Measurements from ENCODE around the gene RBM7. TPM values are rescaled to one million over a fixed set of nuclear protein-coding genes. Genes with fewer than 3 reads are reported as not detected.
A peak's percentile ranks its signal among the peaks of the same experiment; 100 is the strongest.

Gene RBM7
- polyA plus RNA-seq, 10 donors: 24.7 to 33.4 (median 27.8) TPM

GRCh38 chr11:114392735-114393667 is 7.5 kb upstream of the RBM7 start:
- no peak for DNase-seq

DNA sequence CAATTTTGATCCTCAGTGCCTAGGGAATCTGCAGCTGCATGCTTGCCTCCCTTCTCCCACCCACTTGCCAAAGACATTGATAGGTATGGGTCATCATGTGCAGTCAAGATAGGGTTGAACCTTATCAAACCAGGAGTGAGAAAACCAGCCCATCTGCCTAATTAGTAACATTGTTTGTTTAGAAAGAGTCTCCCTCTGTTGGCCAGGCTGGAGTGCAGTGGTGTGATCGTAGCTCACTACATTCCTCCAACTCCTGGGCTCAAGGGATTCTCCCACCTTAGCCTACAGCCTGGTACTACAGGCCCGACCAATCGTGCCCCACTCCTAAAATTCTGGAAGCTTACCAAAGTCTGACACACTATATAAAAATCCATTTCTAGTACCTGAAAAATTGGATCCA is 4.7 kb upstream of the RBM7 start:
- DNase-seq: no peak

DNA sequence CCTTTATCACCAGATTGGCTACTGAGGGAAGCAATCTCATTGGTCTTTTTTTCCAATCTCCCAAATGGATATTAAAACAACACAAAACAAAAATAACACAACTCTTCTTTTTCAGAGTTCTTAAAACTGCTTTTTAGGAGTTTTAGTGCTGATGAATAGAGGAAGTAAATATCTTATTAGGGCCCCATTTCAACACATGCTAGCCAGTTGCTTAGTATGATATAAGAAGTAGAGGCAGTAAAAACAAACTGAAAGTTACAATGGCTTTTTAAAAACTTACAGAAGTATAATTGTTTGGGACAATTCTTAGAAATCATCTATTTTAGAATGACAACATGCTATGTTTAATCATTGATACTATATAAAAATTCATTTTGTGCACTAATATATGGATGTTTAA is 3.5 kb upstream of the RBM7 start:
- DNase-seq: no peak

- no peak for DNase-seq
Observed at GRCh38 chr11:114397349-114397982, 3.0 kb upstream of the RBM7 start.

- no peak for DNase-seq
Observed at GRCh38 chr11:114398303-114398920, 2.1 kb upstream of the RBM7 start.

DNA sequence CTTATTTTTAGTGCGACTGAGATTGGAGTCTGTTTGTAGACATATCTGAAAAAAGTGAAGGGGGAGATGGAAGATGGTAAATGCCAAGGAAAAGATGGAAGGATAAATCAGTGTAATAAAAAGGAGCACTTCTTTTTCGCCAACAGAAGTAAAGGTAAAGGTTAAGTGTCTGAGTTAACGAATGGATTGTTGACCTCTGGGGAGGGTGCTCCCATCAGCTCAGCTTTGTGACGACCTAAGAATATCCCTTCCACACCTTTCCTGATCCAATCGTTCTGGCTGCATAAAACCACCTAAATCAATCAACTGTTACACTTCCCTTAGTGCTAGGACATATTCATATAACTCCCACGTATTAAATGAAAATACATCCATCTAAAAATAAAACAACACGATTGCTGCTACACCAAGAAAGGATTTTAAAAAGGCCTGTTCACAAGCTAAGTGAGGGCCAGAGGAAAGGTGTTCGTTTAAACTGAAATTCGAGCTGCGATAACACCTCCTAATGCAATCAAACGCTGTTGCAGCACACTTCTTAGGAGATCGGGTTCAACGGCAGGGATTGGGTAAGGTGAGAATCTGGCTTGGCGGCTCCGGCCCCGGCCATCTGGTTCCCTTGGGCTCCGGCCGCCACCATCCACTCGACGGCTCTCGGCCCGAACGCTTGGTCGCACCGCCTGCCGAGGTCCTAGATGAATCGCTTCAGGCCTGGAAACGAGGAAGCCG is 813 bp upstream of the RBM7 start:
- DNase-seq: no peak

GRCh38 chr11:114400915-114401223 is 403 bp downstream of the RBM7 start:
- no peak for DNase-seq

- peak; percentile 20 to 66 (median 29) for DNase-seq
Observed at GRCh38 chr11:114401311-114401710, 845 bp downstream of the RBM7 start.

DNA sequence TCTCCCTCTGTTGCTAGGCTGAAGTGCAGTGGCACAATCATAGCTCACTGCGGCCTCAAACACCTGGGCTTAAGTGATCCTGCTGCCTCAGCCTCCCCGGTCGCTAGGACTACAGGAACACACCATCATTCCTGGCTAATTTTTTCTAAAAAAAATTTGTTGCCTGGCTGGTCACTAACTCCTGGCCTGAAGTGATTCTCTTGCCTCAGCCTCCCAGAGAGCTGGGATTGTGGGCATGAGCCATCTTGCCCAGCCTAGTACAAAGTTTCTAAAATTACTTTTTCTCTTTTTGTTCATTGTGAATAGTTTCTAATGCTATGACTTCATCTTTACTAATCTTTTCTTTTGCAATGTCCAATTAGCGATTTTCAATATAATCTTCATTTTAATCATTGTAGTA is 12.5 kb downstream of the RBM7 start:
- no peak for DNase-seq

GRCh38 chr11:114413958-114414357 is 13.5 kb downstream of the RBM7 start:
- DNase-seq: no peak

- no peak for DNase-seq
Observed at GRCh38 chr11:114416441-114416961, 16.0 kb downstream of the RBM7 start.

- no peak for DNase-seq
Observed at GRCh38 chr11:114426280-114426679, 25.8 kb downstream of the RBM7 start.

GRCh38 chr11:114430290-114430689 is 29.8 kb downstream of the RBM7 start:
- DNase-seq: no peak

DNA sequence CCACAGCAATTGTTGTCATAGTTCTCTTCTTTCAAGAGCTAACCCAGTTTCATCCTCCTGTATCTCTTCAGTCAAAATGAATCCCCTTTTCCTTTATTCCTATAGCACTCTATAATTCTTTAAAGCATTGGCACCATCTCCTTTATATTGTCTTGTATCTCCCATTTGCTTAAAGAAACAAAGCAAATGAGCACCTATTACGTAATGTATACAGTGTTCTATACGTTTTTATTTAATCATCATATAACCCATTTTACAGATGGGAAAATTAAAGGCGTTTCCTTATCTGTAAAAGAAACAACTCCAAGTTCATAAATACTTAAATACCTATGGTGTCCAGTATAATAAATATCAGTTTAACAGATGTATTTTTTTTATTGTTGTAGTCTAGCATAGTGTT is 32.4 kb downstream of the RBM7 start:
- no peak for DNase-seq

DNA sequence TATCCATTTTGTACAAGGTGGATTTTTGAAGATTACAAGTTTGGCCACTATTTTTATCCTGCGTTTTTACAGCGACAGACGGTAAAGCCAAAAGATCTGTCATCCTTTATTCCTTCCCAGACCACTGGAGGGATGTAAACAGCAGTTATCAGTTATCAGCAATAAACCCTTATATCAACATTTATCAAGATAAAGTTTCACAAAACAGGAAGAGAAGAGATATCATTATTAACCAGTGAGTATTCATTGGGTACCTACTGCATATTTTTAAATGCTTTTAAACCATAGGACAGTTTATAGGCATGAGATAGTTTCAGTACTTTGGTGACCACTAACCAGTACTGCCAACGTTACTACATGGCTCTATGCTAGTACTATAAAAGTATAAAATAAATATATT is 32.9 kb downstream of the RBM7 start:
- DNase-seq: no peak

DNA sequence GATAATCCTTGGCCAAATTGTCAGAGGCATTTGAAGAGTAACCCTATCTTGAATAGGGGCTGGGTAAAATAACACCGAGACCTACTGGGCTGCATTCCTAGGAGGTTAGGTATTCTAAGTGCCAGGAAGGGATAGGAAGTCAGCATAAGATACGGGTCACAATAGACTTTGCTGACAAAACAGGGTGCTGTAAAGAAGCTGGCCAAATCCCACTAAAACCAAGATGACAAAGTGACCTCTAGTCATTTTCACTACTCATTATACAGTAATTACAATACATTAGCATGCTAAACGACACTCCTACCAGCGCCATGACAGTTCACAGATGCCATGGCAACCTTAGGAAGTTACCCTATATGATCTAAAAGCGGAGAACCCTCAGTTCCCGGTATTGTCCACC is 37.8 kb downstream of the RBM7 start:
- no peak for DNase-seq

GRCh38 chr11:114439229-114440120 is 39.0 kb downstream of the RBM7 start, which contains the start of gene REXO2:
REXO2 (plus strand) TSS chr11:114439467; CDS start chr11:114439529, 62 bp downstream.
- peak; percentile 95 to 97 (median 95) for DNase-seq

GRCh38 chr11:114440121-114440860 is 39.8 kb downstream of the RBM7 start:
- DNase-seq: no peak

GRCh38 chr11:114440971-114441763 is 40.7 kb downstream of the RBM7 start:
- no peak for DNase-seq

All from muscle of back (tissue), 11 donors.